ENCODE data around the gene TBX10.
"Not testable (repeated sequence)": the region's sequence is repeated elsewhere in the genome, so short reads cannot be mapped to it uniquely, and the experiment has no call there.

Gene TBX10

DNA sequence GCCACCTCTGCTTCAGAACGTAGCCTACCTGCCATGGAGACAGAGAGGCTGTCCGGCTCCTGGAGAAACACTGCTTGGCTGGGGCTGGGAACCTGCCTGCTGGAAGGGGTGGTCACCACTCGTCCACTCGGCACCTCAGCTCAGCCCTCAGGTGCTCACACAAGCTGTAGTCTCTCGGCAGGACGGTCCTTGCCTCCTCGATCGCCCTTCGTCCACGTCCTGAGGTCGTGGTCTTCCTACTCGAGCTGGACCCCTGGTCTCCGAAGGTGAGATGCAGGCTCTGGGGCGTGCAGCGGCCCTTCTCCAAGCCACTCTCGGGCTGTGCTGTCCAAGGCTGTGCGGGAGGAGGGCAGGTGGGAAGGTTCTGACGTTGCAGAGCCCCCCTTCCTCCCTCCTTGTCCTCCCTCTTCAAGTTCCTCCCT is at the start of gene TBX10:
TSS of gene TBX10 (minus strand) at position 326 of the 422 bp plus-strand sequence. CDS start at position 35, 291 bp downstream.
- DNase-seq: no peak

DNA sequence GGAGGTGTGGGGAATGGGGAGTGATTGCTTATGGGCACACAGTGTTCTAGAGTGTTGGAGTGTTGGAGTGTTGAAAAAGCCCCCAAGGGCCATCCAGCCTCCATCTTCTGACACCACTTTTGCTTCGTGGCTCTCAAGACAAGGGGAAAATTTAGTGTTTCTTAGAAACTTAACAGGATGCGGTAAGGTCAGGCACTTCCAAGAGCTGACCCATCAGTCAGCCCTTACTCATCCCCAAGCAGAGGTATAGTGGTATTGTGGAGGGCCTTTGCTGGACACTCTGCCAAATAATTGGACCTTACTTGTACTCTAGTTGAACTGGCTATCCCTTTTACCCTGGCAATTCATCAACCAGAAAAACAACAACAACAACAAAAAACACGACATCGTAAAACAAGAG is 49.6 kb upstream of the TBX10 start:
- no peak for DNase-seq

DNA sequence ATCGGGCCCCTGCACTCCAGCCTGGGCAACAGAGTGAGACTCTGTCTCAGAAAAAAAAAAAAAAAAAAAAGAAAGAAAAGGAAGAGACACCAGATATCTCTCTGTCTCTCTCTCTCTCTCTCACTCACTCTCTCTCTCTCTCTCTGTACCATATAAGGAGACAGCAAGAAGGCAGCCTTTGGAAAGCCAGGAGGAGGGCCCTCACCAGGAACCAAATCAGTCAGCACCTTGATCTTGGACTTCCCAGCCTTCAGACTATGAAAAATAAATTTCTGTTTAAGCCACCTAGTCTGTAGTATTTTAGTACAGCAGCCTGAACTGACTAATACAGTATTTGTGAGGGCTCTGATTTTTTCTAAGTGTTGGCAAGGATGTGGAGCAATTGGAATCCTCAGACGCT is 48.4 kb upstream of the TBX10 start:
- DNase-seq: no peak

DNA sequence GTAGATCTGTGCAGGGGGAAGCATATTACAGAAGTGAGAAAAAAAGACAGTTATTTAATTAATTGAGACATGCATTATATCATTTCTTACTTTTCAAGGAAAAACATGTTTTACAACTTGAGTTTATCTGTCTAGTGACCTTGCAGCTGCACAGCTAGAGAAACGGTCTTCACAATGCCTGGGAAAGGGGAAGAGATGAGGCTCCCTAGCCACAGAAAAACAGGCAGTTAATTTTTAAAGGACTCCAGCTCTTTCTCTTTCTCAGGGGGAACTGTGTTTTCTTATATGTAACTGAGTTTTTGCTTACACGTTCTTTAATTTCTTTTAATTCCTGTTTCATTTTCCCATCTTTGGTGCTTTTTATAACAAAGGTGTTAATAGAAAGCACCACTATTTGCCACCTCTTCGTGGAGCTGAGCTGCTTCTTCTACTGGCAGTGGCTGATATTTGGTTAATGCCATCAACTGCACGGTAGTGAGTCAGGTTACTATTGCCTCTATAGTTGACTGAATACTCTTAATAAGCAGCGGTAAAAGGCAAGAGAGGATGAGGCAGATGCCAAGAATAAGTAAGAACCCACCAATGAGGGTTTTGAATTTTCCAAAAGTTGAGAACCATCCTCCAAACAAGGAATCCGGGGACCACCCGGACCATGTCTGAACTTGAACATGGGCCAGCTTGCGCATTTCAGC is 46.2 kb upstream of the TBX10 start:
- not testable (repeated sequence) for DNase-seq

DNA sequence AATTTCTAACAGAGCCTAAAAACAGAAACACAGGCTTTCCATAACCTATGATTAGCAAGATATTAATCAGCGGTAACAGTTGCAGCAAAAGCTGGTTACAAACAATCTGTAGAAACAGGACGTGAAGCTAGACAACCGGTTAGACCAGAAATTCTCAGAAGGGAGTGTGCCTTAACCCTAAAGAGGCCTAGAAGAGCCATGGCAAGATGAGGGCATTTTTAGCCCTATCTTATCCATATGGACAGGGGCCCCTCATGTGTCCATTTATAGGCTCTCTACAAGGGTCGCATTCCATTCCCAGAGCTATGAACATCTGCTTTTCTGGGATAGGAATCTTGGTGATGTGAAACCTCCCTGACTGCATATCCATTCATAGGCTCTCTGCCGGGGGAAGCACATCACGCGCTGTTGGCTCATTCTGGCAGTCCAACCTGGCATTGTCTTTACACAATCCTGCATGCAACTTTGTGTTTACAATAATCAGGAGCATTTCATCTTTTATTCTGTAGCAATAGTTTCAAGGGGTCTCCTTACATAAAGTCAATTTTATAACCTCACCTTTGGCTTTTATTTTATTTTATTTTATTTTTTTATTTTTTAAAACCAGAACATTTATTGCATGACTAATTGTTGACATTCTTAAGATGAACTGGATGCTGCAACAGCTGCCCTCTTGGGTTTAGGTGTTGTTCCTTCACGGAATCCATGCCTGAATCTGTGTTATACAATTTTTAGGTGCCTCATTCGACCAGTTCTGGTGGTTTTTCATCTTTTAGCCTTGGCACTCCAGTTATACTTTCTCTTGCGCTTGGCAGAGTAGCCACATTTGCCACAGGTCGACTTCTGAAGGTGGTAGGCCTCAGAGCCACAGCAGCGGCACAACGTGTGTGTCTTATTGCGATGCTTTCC is 42.8 kb upstream of the TBX10 start:
- DNase-seq: not testable (repeated sequence)

DNA sequence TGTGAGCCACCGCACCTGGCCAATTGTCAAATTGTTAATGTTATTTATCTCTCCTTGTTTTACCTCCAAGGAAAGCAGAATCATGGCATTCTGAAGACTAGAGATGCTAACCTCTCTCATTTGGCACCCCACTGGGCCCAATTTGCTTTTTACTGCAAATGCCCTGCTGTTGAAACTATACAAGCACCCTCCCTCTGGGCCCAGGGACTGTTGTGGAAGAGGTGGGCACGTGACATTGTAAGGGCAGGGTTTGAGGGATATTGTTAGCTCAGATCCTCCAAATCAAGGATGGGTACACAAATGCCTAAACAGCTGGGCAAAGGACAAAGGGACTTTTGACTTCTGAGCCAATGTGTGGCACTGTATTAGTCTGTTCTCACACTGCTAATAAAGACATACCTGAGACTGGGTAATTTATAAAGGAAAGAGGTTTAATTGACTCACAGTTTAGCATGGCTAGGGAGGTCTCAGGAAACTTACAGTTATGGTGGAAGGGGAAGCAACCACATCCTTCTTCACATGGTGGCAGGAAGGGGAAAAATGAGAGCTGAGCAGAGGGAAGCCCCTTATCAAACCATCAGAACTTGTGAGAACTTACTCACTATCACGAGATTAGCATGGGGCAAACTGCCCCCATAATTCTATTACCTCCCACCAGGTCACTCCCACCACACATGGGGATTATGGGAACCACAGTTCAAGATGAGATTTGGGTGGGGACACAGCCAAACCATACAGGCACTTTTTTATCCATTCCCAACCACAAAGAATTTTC is 41.3 kb upstream of the TBX10 start:
- no peak for DNase-seq

DNA sequence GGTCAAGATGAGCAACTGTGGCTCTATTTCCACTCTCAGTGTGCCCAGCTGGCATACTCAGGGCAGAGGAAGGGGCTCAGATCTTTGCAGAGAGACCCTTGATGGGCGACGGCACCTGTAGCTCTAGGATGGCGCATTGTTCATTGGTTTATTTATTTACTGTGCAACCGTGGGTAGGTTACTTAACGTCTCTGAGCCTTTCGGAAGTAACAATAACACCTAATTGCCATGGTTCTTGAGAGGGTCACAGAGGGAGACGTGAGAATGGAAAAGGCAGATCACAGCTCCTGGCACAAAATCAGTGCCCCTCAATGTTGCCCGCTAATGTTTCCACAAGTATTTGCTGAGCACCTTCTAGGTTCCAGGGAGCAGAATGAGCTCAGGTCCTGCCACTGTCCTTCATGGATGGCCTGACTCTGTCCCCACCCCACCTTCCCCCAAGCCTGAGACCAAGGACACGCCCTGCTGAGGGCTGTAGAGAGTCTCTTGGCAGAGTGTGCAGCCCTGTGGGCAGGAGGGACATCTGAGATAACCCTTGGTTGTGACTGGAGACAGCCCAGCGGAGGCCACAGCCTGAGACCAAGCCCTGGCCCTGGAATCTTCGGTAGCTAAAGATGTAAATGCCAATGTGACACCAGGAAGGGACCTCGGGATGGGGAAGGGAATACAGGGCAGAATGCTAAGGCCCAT is 35.6 kb upstream of the TBX10 start:
- DNase-seq: no peak

DNA sequence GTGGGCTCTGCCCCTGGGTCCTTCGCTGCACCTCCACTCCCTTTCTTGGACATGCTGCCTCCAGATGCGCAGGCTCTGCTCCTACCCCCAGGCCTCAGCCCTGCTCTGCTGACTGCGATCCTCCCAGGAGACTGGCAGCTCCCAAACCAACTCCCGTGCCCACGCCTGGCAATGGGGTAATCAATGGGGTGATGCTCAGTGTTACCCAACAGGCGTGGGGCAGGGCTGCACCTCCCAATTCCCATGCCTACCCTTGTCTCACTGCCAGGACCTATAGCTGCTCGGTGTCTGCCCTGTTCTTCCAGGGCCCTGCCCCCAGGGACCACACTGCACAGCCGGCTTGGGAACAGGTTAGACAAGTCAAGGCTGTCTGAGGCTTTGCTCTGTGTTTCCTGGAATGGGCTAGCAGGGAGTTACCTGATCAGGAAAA is 34.9 kb upstream of the TBX10 start, which contains the start of gene ALDH3B2:
TSS of gene ALDH3B2 (minus strand) at position 182 of the 430 bp plus-strand sequence. CDS start 7,688 bp downstream, outside the sequence.
- DNase-seq: no peak

DNA sequence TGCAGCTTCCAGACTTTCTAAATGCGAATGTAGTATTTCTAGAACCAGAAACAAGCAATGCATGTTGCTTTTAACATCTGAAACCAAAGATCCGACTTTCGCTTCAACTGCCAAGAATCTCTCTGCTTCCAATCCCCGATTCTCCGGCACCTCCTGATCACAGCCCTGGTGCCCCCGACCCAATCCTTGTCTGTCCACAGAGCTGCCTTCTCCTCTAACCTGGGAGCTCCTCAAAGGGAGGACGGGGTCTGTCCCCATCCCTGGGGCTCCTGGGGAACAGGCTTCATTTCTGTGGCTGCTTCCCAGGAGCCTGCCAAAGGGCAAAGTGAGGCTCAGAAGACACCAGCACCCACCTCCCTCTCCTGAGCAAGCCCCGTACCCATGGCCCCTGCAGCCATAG is 34.3 kb upstream of the TBX10 start:
- DNase-seq: no peak

DNA sequence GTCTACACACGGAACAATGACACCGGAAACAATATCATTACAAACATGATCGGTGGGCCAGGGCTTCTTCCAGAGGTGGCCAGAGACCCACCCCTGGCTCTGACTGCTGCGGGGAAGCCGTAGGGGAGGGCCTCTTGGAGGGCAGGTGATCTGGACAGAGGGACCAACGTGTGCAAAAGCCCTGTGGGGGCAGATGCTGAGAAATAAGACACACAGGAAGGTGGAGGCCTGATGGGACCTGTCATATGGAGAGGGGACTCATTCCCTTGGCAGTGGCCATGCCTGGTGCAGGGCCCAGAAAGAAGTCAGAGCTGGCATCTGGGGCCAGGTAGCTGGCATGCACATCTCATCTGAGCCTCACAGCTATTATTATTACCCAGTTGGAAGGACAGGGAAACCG is 33.8 kb upstream of the TBX10 start:
- no peak for DNase-seq

DNA sequence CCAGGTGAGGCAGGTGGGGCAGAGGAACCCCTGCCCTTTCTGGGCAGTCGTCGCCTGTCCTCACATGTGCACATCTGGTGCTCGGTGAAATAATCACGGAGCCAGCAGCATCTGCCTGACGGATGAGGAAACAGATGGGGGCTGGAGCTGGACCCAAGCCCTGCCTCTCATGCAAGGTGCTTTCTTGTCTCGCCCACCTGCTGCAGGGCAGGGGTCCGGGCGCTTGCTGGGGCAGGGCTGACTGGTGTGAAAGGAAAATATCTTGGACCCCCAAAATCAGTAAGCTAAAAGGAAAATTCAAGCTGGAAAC is 31.6 kb upstream of the TBX10 start:
- DNase-seq: no peak

DNA sequence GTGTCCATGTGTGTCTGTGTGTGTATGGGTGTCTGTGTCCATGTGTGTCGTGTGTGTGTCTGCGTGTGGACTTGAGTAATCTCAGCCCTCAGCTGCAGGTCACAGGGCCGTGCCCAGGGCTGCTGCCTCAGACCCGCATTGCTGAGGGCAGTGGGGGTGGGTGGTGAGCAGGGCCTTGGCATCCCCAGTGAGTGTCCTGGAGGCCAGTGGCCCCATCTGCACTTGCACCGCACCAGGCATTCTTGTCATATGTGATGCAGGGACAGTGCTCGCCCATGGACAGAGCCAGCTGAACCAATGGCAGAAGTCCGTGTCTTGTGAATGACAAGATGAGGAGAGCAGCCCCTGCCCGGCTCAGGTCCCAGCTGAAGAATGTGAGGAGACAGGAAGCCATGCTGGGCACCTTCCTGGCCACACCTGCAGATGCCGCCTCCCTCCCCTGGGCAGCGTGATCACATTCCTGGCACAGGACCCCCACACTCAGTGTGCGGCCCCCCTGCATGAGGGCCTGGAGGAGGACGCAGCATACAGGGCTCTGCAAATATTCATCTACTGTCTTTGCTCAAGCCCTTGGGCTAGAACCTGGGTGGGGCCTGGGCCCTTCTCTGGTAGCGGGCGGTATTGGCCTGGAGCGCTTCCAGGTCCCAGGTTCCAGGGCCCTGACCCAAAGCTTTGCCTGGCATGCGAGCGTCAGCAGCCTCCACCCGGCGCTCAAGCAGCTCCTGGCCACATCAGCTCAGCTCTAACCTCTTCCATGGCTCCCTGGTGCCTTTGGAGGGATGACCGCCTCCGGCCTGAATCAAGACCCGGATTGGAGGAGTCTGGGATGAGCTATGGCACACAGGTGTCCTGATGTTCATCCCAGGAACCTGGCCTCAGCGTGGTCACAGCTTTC is 31.0 kb upstream of the TBX10 start:
- DNase-seq: no peak

DNA sequence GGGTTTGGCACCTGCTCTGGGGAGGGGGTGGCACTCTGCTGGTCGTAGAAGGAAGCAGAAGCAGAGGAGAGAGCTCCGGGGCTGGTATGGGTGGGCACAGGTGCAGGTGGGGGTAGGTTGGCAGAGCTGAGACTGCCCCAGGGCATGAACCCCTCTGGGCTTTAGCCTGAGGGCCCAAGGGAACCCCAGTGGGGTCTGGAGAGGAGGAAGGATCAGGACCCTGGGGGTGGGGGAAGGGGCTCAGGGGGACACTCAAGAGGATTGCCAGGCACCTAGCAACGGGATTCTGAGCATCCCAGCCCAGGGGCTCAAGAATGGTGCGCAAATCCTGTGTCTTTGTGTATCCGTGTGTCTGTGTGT is 28.6 kb upstream of the TBX10 start:
- DNase-seq: no peak

DNA sequence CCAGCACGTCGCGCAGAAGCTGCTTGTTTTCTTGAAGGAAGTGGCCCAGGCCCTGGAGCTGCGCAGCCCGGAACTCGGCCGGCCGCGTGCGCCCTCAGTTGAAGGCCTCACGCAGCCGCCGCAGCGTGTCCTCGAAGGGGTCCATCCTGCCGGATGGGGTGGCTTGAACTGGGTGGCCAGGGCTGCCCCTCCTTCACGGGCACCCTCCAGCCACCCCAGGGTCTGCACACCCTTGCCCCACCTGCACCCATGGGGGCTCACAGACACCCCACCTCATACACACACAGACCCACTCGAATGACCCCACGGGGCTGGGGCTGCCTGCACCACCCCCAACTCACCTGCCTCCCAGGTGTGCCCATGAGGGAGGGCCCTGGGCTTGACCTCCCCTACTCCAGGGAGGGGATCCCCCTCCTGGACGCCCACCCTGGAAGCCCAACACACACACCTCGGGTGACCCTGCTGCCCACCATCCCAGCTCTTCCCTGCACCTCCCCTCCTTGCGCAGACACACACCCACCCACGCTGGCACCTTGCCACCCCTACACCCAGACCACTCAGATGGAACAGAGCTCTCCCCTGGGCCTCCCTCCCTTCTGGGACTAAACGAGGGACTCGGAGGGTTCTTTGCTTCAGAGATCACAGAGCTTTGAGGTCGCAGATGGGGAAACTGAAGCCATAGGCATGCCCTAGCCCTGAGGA is 28.1 kb upstream of the TBX10 start:
- no peak for DNase-seq

DNA sequence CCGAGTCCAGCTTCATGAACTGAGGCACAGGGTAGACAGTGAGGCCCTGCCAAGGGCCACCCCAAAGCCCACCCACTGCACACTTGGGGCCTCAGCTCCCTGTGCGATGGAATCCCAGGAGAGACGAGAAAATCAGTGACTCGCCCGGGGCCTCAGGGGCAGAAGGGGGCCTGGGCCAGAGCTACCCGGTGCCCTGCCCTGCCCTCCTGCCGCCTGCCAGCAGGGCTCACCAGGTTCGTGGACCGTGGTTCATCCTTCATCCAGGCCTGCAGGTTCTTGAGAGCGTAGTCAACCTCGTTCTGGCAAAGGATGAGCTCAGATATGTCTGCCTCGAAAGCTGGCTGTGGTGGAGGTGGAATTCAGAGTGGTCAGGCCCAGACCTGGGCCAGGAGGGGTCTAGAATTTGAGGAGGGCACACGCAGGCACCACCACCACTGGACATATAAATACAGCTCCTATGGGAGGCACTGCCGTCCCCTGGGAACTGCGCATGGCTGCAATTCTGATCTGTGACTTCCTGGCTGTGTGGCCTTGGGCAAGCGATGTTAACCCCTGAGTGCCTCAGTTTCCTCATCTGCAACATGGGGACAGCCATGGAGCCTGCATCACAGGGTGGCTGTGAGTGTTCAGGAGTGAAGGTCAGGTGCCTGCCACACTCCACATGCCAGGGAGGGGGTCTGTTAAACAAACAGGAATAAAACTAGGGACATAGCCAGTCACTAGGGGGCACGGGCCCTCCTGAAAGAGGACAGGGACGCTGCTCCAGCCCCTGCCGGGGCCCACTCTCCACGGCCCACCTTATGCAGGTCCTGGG is 27.3 kb upstream of the TBX10 start:
- no peak for DNase-seq

DNA sequence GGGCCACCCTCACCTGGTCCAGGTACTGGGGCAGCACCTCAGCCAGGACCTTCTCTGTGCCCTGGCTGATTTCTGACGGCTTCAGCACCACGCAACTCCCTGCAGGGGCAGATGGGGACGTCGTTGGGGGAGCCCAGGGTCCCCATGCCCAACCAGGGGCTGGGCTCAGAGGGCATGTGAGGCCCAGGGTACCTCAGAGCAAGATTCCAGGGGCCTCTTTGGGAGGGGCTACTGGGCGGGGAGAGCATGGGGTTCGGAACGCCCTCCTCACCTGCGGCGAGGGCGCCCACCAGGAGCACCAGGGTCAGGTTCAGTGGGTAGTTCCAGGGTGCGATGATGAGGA is 26.7 kb upstream of the TBX10 start:
- no peak for DNase-seq

DNA sequence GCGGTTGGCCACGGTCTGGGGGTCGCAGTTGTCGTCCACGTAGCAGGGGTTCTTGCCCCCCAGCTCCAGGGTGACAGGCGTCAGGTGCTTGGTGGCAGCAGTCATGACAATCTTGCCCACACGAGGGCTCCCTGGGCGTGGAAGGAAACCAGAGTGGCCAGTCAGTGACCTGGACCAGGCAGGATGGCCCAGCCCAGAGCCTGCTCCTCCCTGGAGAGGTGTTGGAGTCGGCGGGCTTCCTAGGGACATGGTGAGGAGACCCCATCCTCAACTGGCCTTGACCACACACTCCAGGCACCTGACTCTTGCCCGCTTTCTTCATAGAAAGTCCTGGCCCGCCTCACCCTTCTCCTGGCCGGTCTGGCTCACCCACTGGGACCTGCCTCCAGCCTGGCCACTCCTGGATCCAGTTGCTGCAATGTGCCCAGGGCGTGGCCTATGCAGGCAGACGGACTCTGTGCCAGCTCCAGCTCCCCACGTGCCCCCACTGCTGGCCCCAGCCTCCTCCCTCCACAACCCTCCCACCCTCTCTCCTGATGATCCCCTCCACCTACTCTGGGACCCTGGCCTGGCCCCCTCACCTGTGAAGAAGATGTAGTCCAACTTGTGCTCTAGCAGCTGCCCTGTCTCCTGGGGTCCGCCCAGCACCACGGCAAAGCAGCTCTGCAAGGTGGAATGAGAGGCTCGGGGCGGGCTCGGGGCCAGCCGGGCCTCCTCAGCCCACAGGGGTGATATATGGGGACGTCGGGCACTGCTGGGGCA is 26.2 kb upstream of the TBX10 start:
- no peak for DNase-seq

DNA sequence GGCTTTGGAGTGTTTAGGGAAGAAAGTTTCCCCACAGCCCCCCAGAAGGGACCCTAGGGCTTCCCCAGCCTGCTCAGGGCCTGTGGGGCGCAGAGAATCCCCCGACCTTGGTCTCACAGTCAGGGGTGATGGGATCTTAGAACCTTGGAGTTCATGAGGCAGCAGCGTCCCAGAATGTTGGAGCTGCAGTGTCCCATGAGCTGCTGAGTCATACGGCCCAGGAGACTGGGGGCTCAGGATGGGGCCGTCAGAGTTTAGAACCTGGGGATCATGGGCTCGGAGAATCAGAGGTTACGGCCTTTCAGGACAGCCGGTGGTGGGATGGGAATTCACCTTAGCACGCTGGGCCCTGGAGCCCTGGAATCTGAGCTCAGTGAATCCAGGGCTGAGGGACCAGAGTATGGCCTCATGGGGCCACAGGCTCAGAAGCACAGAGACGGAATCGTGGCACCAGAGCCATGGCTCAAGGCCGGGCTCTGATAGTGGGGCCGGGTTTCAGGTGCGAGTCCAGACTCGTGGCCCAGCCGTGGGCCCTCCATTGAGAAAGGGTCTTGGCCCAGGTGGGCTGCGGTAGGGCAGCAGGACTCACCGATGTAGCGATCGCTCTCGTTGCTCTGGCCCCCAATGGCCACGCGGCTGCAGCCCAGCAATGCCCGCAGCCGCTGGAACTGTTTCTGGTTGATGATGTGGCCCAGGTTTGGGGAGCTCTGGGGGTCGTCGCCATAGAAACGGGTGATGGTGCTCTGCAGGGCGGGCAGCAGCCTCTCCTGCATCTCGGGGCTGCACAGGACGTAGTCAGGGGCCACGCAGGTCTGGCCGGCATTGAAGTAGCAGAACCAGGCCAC is 25.4 kb upstream of the TBX10 start:
- DNase-seq: no peak

DNA sequence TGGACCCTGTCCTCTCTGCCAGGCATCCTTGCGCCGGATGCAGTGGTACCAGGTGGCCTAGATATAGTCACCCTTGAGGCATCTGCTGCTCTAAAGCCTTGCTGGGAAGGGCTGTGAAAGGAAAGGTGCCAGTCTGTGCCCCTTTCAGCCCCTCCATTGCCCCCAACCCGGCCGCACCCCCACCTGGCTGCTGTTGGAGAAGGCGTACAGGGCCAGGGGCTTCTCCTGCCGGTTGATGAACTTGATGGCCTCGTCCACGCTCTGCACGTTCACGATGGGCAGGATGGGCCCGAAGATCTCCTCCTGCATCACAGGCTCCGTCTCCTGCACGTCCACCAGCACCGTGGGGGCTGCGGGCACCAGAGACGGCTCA is 24.6 kb upstream of the TBX10 start:
- no peak for DNase-seq

All from COR-L47 (cell line).